Mesenteric fat pad (tissue), 1 donor: Measurements from ENCODE around the gene LRMDA. TPM values are rescaled to one million over a fixed set of nuclear protein-coding genes. Genes with fewer than 3 reads are reported as not detected.
"Not testable (repeated sequence)": the region's sequence is repeated elsewhere in the genome, so short reads cannot be mapped to it uniquely, and the experiment has no call there.

Experiments used
- DNase-seq: peaks from one replicate; pipeline ENCODE4 v3.0.0-alpha.2; 2020; ENCODE audit warnings: low spot score
- total RNA-seq: library from RNA; stranded (reverse); fragmentation: NEBNext Ultra II Directional; extraction: Animal tissue kit (Norgen Biotek cat#: 25700); gene quantifications from one replicate; pipeline ENCODE4 v1.2.1, GENCODE V29; 2021
- donor health status: DM: yes; HTN: yes; CAD: no.

Gene LRMDA
- total RNA-seq, 1 donor from 2014 or later, result 26.6 TPM

DNA sequence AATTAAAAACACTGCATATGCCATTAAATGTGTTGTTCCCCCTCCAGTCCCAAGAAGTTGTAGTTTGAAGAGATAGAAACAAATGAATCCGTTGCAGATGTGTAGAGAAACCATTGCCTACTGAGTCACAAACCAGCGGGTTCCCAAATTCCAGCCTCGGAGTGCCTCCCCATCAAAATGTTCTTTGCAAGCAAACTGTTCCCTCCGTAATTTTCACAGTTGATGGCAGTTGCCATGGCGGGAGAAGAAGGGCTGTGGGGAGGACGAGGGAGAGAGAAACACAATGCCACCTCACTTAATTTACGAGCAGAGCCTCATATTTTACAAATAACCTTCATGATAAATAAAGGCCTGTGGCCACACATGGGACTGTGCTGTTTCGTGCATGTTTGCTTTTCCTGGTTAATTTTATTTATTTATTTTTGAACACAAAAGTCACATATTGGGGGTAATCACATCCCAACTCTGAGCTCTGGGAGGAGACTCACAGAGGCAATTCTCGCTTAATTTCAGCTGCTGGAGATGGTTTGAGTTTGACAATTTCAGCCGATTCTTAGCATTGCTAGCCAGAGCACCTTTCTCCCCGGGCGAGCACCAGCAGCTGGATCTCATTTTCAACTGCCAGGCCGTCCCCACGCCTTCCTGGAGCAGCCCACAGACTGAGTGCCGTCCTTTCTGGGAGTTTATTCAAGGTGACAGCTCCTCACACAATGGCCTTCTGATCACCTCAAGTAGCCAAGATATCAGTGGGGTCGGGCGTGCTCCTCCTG is 1122.0 kb downstream of the LRMDA start:
- DNase-seq, result no peak

DNA sequence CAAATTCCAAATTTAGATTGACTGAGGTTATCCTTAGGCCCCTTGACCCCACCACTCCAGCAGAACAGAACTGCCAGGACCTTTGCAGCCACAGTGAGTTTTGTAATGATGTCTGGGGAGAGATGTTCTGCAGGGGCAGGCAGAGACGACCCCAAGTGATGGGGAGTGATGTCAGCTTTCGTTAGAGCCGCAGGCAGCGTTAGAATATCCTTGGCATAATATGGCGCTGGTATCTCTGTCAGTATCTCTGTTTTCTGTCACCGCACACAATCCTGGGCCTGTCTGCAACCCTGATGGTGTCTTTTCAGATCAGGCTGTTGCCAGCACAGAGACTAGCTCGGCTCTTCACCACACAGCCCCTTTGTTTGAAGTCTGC is 1122.6 kb downstream of the LRMDA start:
- DNase-seq, result no peak

DNA sequence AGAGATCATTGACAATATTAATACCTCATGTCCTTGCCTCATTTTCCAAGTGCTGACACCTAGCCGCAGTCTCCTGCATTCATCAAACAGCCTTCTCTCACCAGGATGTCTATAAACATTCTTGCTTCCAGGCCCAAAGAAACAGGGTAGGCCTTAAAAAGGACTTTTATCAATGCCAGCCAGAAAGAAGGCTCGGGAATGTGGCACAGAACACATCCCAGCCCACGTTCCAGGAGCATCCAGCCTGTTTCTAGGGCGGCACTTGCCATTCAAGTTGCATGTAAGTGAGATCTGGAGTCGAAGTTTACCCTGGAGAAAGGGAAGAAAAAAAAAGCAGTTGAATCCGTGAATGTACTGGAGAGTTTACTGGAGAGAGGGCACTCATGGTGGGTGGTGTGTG is 1123.1 kb downstream of the LRMDA start:
- no peak for DNase-seq

DNA sequence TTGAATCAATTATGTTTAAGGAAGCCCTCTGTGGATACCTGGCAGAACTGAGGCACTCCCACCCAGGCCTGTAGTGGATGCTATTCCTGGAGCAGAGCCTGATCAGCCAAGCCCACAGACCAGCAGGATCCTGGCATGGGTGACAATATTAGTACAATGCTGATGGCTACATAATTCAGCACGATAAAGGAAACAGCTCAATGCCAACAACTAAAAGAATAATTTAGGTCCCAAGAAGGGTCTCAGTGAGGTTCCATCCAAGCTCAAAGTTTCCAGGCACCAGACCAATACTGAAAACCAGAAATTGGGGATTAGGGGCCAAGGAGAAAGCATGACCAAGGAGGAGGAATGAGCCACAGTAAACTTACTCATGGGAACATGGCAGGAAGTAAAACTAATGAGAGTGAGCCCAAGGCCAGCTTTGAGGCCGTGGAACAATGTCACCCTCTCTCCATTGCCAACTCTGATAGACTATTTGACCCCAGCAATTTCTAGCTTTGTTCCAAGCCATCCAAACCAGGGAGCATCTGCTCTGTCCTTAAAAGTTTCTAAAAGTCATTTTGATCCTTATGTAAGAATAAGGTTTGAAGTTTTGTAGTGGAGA is 1123.7 kb downstream of the LRMDA start:
- no peak for DNase-seq

DNA sequence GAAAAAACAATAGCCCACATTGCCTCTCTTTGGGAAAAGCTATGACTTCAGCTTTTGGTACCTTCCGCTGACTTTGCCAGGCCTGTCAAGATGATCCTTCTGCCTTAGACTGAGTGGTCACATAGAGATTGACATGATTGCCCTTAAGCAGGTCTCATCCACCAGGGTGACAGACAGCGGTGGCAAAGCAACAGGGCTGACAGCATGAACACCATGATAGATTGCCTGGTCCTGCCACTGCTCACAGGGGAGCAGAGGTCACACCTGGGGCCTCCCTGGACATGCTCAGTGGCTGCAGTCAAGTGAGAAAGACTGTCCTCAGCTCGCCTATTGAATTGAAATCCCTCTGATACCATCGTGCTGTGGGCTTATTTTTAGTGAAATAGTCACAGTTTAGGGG is 1125.9 kb downstream of the LRMDA start:
- DNase-seq, result no peak

DNA sequence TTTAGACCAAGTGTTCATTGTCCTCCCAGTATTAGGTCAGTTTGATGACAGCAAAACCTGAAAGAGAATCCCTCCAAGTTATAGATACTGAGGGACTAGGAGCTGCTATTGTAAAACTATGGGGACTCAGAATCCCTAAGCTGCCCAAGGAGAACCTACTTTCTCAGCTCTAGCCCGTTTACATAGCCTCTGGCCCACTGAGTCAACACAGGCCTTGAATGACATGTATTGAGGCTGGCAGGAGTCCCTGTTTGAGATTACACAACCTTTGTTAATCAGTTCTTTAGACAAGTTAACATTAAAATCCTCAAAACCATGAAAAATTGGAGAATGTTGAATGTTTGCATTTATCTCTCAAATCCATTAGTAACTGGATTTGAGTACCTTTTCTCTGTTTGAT is 1127.2 kb downstream of the LRMDA start:
- no peak for DNase-seq

DNA sequence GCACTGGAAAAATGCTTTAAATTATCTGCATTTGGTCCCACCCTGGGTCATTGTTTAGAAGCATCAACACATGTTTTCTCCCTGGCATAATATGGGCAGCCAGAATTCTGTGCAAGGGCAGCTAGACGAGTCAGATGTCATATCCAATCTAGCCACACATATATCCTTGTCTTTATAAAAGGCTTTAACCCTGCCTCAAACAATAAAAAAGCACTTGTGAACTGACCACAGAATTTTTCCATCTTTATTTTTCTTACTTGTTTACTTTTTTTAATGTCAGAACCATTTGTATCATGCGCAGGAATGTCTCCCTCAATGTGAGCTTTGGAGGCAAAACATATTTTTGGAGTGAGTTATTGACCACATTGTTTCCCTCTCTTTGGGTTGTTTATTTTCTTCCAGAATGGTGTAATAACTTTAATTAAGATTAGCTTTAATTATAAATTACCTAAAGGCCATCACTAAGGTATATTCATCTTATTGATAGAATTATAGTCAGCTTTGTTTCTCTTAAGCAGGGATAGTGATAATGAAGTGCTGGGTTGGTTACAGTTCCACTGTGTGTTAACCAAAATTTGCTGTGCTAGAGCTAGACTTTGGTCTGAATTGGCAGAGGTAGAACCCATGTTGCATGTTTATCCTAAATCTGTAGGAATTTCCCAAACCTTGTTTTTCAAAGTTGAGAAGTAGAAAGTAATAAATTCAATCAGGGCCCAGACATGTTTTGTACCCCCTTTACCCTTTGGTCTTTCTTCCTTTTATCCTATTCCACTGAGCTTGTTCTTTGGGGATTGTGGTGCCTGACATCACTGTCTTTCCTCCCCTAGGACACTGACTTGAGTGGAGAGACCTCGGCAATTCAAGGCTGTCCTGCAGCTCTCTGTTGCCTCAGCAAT is 1127.8 kb downstream of the LRMDA start:
- no peak for DNase-seq

DNA sequence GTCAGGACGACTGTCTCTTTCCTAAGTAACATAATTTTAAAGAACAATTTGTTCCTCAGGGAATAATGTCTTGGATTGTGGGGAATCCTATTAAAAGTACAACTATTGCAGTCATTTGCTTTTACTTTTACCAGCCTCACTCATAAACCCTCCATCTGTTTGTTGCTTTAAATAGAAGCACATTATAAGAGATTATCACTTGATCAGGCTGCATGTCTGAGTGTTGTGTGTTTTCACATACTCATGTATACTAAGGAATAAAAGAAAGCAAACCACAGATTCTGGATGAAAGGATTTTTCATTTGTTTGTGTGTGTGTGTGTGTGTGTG is 1128.4 kb downstream of the LRMDA start:
- DNase-seq, result no peak

DNA sequence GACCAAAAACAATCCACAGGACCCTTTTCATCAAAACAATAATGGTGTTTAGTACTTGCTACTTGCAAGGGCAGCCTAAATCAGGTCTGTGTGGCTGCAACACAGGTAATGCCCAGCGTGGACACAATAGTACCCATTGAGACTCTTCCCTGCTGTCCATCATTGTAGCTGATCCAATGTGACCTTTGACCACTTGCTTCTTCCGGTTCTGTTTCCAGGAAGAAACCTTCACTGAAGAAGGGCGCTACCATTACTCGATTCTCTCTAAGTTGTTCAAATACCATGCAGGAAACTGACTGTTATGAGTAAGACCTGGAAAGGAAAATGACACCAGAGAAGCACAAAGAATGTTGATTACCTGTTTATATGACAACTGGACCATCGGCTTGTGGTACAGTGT is 1128.9 kb downstream of the LRMDA start:
- DNase-seq, result no peak

DNA sequence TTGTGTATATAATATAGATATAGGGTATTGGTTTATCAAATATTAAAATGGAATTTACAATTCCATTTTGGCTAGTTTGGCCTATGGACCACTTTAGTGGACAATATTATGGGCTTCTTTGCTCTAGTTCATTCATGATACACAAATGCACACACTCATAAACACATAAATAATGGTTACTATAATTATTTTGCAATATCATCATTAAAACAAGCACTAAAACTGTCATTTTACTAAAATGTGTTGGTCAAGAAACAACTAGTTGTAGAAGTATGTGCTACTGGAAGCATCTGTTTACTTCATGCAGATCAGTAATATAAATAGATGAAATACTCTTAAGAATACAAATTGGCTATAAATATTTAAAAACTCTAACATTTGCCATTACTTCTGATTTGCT is 1131.9 kb downstream of the LRMDA start:
- no peak for DNase-seq

DNA sequence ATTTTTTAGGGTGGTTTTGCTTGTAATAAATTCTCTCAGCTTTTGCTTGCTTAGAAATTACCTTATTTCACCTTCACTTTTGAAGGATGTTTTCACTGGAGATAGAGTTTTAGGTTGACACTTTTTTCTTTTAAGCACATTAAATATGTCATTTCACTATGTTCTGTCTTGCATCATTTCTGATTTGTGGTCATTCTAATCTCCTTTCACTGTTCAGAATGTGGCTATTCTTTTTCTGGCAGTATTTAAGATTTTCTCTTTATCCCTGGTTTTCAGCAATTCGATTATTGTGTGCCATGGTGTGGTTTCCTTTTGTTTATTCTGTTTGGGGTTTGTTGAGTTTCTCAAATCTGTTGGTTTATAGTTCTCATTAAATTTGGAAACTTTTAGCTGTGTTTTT is 1140.6 kb downstream of the LRMDA start:
- no peak for DNase-seq

DNA sequence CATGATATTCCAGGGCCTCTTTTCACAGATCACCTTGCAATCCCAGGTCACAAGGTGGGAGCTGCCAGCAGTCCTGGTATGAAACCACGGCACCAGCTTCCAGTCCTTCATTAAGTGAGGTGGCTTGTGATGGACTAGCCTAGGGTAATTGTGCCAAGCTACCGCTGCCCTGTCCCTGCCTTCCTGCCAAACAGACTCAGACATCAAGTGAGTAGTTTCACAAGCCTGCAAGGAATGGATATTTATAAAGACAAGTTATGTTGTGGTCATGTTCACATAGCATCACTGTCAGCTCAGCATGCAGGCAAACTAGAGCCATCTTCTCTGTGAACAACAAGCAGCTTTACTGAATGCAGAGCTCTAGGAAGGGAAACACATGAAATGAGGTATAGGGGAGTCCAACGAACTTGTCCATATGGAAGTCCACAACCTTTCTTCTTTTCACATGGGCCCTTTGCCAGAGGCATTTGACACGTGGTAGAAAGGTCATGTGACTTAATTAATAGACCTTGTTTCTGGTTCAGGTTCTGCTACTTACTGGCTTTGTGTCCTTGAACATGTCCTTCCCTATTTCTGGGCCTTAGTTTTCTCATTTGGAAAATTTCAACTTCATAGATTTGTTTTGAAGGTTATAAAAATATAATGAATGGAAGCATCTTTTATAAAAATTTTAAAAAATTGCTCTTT is 1145.0 kb downstream of the LRMDA start:
- DNase-seq, result no peak

DNA sequence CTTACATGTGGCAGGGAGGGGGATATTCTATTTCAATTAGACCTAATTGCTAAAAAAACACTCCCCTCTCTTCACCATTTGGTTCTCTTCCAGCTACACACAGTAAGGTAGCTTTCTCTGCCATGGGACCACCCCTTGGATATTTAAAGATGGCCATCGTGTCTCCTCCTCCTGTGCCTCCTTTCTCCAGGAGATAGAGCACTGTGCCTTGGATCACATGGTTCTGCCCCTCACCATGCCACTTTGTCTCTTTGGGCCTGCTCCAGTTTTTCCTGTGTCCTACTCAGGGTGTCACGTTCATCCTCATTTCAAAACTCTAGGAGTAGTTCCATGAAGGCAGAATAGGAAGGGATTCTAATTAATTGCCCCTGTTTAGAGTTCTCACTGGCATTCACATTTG is 1146.0 kb downstream of the LRMDA start:
- no peak for DNase-seq

DNA sequence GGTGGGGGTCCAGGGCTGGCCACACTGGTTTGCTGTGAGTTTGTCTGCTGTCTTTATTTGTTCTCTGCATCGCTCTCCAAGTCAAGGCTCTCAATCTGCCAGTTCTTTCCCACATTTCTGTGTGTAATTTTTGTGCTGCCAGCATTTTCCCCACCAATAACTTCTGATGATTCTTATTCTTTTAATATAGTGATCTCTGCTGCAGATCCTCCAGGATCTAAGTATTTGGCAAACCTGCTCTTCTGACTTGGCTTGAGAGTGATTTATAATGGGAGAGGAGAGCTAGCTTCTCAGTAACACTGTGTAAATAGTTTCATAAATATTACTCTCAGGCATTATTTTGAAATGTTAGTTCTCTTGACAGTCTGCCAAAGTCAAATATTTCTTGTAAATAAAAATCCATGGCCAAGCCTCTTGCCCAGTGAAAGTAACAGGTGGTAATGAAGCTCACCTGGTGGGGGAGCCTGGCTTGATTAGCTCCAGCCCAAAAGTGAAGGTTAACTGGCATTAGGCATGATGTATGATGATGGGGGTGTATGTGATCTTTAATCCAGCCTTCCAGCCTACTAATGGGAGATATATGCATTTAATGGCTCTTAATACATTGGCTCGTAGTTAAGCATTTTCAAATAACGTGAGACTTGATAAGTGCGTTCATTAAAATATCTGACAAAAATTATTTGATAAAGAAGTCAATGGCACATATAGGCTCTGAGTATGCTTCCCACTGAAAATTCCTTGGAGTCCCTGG is 1150.3 kb downstream of the LRMDA start:
- no peak for DNase-seq

DNA sequence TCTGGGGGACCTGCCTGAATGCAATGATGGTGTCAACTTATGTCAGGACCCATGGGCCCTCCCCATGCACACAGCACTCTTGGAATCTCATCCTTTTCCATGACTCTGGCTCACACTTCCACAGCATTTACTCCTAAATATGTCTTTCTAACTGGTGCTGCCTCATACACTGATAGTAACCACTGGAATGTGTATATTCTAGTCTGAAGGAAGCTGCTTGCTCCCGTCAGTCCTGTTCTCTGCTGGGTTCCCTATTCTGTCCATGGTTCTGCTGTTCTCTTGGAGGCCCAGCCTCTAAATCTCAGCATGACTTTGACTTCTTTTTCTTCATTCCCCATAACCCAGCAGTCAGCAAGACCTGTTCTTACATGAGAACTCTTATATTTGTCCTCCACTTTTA is 1151.1 kb downstream of the LRMDA start:
- DNase-seq, result no peak

DNA sequence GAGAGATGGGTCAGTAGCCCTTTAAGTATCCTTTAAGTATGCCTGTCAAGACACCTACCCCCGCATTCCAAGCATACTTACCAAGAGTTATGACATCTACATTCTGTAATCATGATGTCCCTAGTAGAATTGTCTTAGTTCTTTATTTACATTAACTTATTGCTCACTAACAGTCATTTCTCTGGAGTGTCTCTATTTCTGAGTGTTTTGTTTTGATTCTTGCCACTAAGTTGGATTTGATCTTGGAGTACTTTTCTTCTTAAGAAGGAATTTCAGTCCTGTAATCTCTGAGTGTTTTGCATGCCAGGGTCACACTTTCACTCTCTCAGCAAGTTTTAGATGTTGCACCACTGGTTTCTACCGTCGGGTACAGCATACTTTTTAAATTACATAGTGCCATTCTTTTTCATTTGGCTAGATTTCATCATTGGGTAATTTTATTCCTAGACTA is 1152.3 kb downstream of the LRMDA start:
- no peak for DNase-seq

DNA sequence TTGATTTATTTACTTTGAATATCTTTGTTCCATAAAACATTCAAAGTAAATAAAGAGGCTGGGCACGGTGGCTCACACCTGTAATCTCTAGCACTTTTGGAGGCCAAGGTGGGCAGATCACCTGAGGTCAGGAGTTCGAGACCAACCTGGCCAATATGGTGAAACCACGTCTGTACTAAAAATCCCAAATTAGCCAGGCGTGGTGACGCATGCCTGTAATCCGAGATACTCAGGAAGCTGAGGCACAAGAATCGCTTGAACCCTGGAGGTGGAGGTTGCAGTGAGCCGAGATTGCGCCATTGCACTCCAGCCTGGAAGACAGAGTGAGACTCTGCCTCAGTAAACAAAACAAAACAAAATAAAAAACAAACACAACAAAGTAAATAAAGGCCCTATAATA is 1153.0 kb downstream of the LRMDA start:
- not testable (repeated sequence) for DNase-seq
